NCI-H2196 treated with DMSO at 0.1 percent for 48 hours (cell line): ENCODE results near the gene MLST8.
A peak's percentile ranks its signal among the peaks of the same experiment; 100 is the strongest.
"Not testable (repeated sequence)": the region's sequence is repeated elsewhere in the genome, so short reads cannot be mapped to it uniquely, and the experiment has no call there.

Source experiments
- DNase-seq: peaks from one replicate; lab custom pipeline; 2025; ENCODE audit not compliant: unreplicated experiment; lab: John Stamatoyannopoulos, UW

MLST8 gene

GRCh38 chr16:2231016-2231931 lies 26.0 kb downstream of the MLST8 start:
- no peak for DNase-seq

- no peak for DNase-seq
Measured at GRCh38 chr16:2232094-2232990, 27.1 kb downstream of the MLST8 start.

DNA sequence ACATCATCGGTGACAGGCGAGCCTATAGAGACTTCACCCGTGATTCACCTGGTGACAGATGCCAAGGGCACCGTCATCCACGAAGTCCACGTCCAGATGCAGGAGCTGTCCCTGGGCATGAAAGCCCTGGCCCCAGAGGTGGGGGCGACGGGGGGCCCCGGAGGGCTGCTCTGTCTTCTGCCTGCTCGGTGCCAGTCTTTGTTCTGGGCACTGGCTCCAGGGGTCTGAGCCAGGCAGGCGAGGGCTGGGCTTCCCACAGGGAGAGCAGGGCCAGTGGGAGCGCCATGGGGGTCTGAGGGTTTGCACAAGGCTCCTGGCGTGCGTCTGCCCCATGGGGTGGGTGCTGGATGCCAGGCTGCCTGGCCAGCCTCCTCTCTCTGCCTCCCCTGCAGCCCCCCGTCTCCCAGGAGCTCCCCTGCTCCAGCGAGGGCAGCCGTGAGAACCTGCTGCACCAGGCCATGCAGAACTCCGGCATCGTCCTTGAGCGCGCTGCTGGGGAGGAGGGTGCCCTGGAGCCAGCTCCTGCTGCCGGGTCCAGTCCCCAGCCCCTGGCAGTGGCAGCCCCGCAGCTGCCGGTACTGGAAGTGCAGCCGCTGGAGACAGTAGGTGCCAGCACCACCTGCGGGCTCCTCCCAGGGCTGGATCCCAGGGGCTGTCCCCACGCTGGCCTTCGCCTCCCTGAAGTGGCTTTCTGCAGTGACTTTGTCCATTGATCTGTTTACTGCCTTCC lies 28.0 kb downstream of the MLST8 start:
- DNase-seq = no peak

DNA sequence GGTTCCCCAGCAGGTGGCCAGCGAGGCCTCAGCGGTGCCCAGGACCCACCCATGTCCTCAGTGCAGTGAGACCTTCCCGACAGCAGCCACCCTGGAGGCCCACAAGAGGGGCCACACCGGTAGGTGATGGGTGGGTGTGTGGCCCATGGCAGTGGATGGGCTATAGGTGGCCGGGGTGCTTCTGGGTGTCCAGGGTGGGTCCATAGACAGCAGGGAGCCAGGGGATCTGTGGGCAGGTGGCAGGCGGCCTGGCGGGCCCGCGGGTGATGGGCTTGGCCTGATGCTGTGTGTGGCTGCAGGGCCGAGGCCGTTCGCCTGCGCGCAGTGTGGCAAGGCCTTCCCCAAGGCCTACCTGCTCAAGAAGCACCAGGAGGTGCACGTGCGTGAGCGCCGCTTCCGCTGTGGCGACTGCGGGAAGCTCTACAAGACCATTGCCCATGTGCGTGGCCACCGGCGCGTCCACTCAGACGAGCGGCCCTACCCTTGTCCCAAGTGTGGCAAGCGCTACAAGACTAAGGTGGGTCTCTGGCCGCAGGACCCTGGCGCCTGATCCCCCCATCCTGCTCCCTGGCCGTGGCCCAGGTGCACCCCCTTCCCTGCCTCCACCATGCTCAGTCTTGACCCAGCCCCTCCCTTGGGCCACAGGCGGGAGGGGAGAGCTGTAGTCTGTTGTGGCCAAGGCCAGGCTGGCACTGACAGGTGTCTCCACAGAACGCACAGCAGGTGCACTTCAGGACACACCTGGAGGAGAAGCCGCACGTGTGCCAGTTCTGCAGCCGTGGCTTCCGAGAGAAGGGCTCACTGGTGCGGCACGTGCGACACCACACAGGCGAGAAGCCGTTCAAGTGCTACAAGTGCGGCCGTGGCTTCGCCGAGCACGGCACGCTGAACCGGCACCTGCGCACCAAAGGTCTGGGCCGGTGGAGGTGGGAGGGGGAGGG lies 28.9 kb downstream of the MLST8 start:
- peak; percentile 73 for DNase-seq

DNA sequence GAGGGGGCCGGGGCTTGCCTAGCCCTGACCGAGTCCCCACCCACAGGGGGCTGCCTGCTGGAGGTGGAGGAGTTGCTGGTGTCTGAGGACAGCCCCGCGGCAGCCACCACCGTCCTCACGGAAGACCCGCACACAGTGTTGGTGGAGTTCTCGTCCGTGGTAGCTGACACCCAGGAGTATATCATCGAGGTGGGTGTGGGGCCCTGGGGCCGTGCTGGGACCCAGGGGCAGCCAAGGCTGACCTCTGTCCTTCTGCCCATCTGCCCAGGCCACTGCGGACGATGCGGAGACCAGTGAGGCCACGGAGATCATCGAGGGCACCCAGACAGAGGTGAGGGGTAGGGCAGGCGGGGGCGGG lies 29.5 kb downstream of the MLST8 start:
- DNase-seq = no peak

- no peak for DNase-seq
Measured at GRCh38 chr16:2235234-2235651, 30.0 kb downstream of the MLST8 start.

GRCh38 chr16:2235695-2236336 lies 30.6 kb downstream of the MLST8 start:
- peak; percentile 53 for DNase-seq

- no peak for DNase-seq
Measured at GRCh38 chr16:2236337-2237101, 31.3 kb downstream of the MLST8 start, which contains the start of gene DNASE1L2. DNASE1L2 (plus strand) TSS chr16:2236444; CDS start chr16:2236817, 373 bp downstream.

DNA sequence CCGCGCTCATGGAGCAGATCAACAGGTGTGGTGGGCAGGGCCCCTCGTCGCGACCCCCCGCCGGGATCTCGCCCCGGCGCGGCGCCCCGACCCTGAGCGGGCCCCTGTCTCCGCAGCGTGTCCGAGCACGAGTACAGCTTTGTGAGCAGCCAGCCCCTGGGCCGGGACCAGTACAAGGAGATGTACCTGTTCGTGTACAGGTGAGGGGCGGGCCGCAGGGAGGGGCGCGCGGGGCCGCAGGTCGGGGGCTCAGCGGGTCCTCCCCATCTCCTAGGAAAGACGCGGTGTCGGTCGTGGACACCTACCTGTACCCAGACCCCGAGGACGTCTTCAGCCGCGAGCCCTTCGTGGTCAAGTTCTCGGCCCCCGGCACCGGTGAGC lies 31.8 kb downstream of the MLST8 start:
- no peak for DNase-seq

DNA sequence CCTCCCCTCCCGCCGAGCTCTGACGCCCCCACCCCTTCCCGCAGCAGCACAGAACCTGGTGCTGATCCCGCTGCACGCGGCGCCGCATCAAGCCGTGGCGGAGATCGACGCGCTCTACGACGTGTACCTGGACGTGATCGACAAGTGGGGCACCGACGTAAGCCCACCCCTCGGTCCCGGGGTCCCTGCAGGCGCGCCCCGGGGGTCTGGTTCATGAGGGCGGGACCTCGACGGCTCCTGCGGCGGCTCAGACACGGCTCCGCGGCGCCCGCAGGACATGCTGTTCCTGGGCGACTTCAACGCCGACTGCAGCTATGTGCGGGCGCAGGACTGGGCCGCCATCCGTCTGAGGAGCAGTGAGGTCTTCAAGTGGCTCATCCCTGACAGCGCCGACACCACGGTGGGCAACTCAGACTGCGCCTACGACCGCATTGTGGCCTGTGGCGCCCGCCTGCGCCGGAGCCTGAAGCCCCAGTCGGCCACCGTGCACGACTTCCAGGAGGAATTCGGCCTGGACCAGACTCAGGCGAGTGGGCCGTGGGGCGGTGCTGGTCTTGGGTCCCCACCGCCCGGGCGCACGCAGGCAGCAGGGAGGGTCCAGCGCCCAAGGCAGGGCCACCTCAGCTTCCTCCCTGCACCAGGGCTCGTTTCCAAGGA lies 32.4 kb downstream of the MLST8 start:
- no peak for DNase-seq

DNA sequence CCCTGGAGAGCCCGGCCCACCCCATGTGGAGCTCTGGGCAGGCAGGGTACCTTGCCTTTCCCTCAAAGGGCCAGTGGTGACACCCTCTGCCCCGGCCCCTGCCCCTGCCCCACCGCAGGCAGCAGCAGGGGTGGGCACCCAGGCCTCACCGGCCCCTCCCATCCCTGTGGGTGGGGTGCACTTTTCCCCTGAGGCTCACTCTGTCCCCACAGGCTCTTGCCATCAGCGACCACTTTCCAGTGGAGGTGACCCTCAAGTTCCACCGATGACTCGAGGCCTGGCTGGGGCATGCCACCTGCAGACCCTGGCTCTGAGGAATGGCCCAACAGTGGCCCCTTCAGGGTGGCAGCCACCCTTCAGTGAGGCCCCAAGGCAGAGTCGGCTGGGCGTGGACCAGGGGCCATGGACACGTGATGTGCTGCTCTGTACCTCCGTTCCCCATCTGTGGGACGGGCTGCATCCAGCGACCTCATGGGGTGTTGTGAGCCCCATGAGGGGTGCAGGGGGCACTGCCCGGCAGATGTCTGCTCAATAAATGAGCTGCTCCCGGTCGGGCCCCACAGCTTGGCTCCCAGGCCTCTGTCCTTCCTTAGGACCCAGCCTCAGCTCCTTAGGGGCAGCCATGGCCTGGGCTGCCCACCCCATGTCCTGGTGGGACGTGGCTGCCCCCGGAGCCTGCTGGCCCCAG lies 33.0 kb downstream of the MLST8 start:
- no peak for DNase-seq

DNA sequence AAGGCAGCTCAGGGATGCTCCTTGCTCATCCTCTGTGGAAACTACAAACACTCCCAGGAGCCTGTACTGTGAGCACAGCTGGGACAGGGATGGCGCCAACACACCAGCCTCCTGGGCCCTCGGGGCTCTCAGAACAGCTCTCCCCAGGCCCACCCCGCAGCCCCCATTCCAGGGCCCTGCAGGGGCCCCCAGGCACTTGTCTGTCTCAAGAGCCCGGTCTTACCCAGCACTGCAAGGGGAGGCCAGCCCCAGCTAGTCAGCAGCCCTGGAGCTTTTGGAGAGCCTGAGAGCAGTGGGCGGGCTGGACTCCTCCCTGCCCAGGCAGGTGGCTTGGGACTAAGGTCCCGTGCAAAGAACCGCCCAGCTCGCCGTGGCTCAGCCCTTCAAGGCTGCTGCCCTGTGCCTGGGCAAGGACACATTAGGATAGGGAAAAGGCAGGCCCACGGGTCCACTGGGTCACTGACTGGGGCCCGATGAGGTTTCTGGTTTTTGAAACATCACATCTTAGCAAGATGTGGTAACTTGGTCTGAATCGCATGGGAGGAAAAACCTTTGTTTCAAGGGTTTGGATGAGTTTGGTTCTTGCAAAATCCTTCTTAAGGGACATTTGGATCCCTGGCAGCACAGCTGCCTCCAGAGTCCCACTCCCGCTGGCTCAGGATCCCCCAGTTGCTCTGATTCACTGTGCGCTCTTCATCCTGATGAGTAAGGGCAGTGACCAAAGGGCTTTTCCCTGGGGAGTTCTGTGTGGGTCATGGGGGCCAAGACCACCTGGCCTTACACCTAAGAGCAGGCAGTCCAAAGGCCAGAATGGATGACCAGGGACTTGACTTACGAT lies 33.8 kb downstream of the MLST8 start:
- no peak for DNase-seq

GRCh38 chr16:2240331-2240730 lies 35.1 kb downstream of the MLST8 start:
- DNase-seq = not testable (repeated sequence)

- DNase-seq = no peak
Measured at GRCh38 chr16:2242598-2242997, 37.3 kb downstream of the MLST8 start.

- no peak for DNase-seq
Measured at GRCh38 chr16:2243031-2243528, 37.8 kb downstream of the MLST8 start.

DNA sequence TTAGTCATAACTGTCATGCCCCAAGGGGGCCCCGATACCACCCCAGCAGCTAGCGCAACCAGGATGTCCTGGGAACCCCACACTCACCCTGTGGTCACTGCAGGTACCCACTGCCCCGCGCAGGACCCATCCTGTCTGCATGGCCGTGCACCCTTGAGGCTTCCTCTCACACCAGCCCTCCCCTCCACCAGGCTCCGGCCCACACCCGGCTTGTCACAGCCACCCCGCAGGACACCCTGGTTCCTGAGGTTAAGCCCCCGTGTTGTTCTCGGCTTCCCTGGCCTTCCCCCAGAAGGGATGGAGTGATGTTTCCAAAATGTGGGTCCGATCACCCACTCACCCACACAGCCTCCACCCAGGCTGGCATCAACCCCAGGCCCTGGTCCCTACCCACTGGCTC lies 38.5 kb downstream of the MLST8 start:
- DNase-seq = no peak

DNA sequence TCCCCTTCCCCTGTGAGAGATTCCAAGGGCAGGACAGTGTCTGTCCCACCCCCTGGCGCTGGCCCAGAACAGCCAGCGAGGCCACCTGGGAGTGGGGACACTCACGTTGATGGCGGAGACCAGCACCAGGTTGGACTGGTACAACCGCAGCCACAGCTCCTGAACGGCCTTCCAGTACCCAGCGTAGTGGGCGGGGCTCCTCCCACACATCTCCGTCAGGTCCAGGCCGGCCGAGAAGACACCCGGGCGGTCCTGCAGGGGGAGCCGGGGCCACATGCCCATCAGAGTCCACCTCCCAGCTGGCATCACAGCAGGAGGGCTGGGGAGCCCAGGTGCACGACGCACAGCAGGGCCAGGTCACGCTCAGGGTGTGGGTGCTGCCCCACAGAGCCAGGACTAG lies 39.0 kb downstream of the MLST8 start:
- no peak for DNase-seq
